Body of pancreas (tissue), 4 donors: ENCODE results near the gene DDX39A. TPM values are rescaled to one million over a fixed set of nuclear protein-coding genes. Genes with fewer than 3 reads are reported as not detected.
"Not testable (repeated sequence)": the region's sequence is repeated elsewhere in the genome, so short reads cannot be mapped to it uniquely, and the experiment has no call there.

Experiments
- ATAC-seq: fragments of 150-250 bp; one replicate; pipeline ENCODE4 v1.9.1; 2016
- DNase-seq, 4 donors: peaks; one replicate each; pipeline ENCODE4 v3.0.0-alpha.2; 2019
- H3K27ac ChIP-seq, 4 donors: fragments of 200-600 bp; sonication (generic); 1 replicate in 3 of 4; 2 replicates in 1 of 4; pipeline versions ENCODE4 v1.5.1 to v1.6.1; 2016 to 2019; ENCODE audit warnings: mild to moderate bottlenecking in 1 of 4, mixed read lengths in 1 of 4, moderate library complexity in 1 of 4
- H3K27me3 ChIP-seq, 2 donors: fragments of 200-600 bp; sonication (generic); one replicate each; pipeline ENCODE4 v1.6.0; 2016; ENCODE audit warnings: mild to moderate bottlenecking in 1 of 2
- H3K36me3 ChIP-seq, 2 donors: fragments of 200-600 bp; sonication (generic); replicated peaks in 1 of 2; 2 replicates each; pipeline ENCODE4 v1.5.1; 2016; ENCODE audit warnings: low read depth in 2 of 2; ENCODE audit not compliant: insufficient read depth in 1 of 2
- H3K4me1 ChIP-seq: fragments of 200-600 bp; sonication (generic); one replicate; pipeline ENCODE4 v1.6.0; 2016
- H3K4me3 ChIP-seq, 2 donors: fragments of 200-600 bp; sonication (generic); 1 replicate in 1 of 2; 2 replicates in 1 of 2; pipeline ENCODE4 v1.5.1; 2016 to 2019
- H3K9me3 ChIP-seq, 3 donors: fragments of 200-600 bp; sonication (generic); 1 replicate in 2 of 3; 2 replicates in 1 of 3; pipeline ENCODE4 v1.5.1; 2016
- CTCF ChIP-seq, 7 experiments: fragments of 450-650 bp in 4 of 7; fragments of 200-600 bp in 3 of 7; sonication (generic) in 3 of 7; IDR thresholded peaks; one replicate each; pipeline ENCODE4 v1.5.1; 2016 to 2019; ENCODE audit warnings: antibody characterized with exemption in 7 of 7
- POLR2A ChIP-seq, 3 donors: fragments of 450-650 bp; IDR thresholded peaks; one replicate each; pipeline ENCODE4 v1.6.1; 2016; ENCODE audit warnings: antibody characterized with exemption in 3 of 3, mild to moderate bottlenecking in 2 of 3
- WGBS, 2 donors: methylation state at CpG; one replicate each; pipeline ENCODE4 v1.1.5; 2017; 5-methylcytosine and 5-hydroxymethylcytosine counted together
- intact Hi-C: fragments of 100-400 bp; cut with DNase I; formaldehyde crosslinking; loops from one replicate; pipeline ENCODE4 v1.15.1; 2023
- total RNA-seq, 2 donors: library from RNA; depleted of rRNA; stranded (reverse); fragments of >200 nt; gene quantifications; one replicate each; pipeline ENCODE4 v1.1.0, GENCODE V29; 2016

Gene DDX39A
- total RNA-seq, 2 donors from 2014 or later: 32.4 to 86.7 TPM

GRCh38 chr19:14405758-14406644, 13.1 kb downstream of the DDX39A start:
- H3K27ac ChIP-seq: peak overlapping the region in 2 of 4 donors; percentile 53 to 73
- H3K27me3 ChIP-seq: no peaks in the 10 kb centered on the region
- DNase-seq (peak; percentile 88 to 90 (median 89)), ATAC-seq (peak; percentile 90)
- no peaks in the 10 kb centered on the region for H3K9me3 ChIP-seq
- TF ChIP-seq CTCF (IDR thresholded peaks at IDR 0.05): peak; percentile 77 to 96 (median 89)
- TF ChIP-seq POLR2A (IDR thresholded peaks at IDR 0.05): no peak
- intact Hi-C loops: no loop called here
- no peak overlapping the region for H3K4me3 ChIP-seq
- H3K36me3 ChIP-seq: peaks cover 28 to 32% of the 10 kb centered on the region in 2 donors
- H3K4me1 ChIP-seq: peaks cover 11% of the 10 kb centered on the region
- 21 to 58% methylated on average over 9 to 61 of the region's 61 CpGs for WGBS, 2 donors

GRCh38 chr19:14405380-14405757, 13.8 kb downstream of the DDX39A start:
- Histone ChIP-seq H3K27me3 (no peaks in the 10 kb centered on the region), H3K27ac (peak overlapping the region in 2 of 4 donors; percentile 53 to 73), H3K9me3 (no peaks in the 10 kb centered on the region), H3K4me3 (no peak overlapping the region), H3K36me3 (peaks cover 22 to 26% of the 10 kb centered on the region in 2 donors), H3K4me1 (peaks cover 11% of the 10 kb centered on the region)
- no peak for TF ChIP-seq POLR2A (IDR thresholded peaks at IDR 0.05)
- no peak for DNase-seq
- intact Hi-C loops: no loop called here
- 84 to 94% methylated on average over 5 to 6 of the region's 6 CpGs for WGBS, 2 donors
- ATAC-seq: no peak

GRCh38 chr19:14404312-14404711, 14.8 kb downstream of the DDX39A start:
- Histone ChIP-seq H3K27ac (no peak overlapping the region), H3K4me3 (no peak overlapping the region), H3K9me3 (no peaks in the 10 kb centered on the region), H3K27me3 (no peaks in the 10 kb centered on the region), H3K4me1 (peaks cover 11% of the 10 kb centered on the region), H3K36me3 (peaks cover 11 to 15% of the 10 kb centered on the region in 2 donors)
- TF ChIP-seq CTCF (IDR thresholded peaks at IDR 0.05) (no peak), POLR2A (IDR thresholded peaks at IDR 0.05) (no peak)
- no peak for ATAC-seq
- intact Hi-C loops: no loop called here
- 68 to 75% methylated on average over 6 to 9 of the region's 9 CpGs for WGBS, 2 donors
- DNase-seq: no peak

- ATAC-seq, H3K27me3 ChIP-seq, DNase-seq, H3K36me3 ChIP-seq, intact Hi-C loops, H3K9me3 ChIP-seq, H3K4me3 ChIP-seq, H3K27ac ChIP-seq: not testable (repeated sequence)
- 92 to 94% methylated on average over 15 of the region's 15 CpGs for WGBS, 2 donors
- peaks cover 11% of the 10 kb centered on the region for H3K4me1 ChIP-seq
These were observed 15.8 kb downstream of the DDX39A start for GRCh38 chr19:14403145-14403930.

- no peaks in the 10 kb centered on the region for H3K27me3 ChIP-seq
- DNase-seq: peak in 1 of 4 donors; percentile 60
- TF ChIP-seq CTCF (IDR thresholded peaks at IDR 0.05) (no peak), POLR2A (IDR thresholded peaks at IDR 0.05) (no peak)
- peaks cover 0 to 5% of the 10 kb centered on the region in 2 donors for H3K36me3 ChIP-seq
- H3K27ac ChIP-seq: peak overlapping the region in 1 of 4 donors; percentile 8
- no peaks in the 10 kb centered on the region for H3K9me3 ChIP-seq
- intact Hi-C loops: no loop called here
- ATAC-seq: no peak
- 78 to 89% methylated on average over 26 of the region's 26 CpGs for WGBS, 2 donors
- H3K4me1 ChIP-seq: peaks cover 11% of the 10 kb centered on the region
- no peak overlapping the region for H3K4me3 ChIP-seq
These were observed 16.6 kb downstream of the DDX39A start for GRCh38 chr19:14402332-14403144.
